ENCODE data around the gene SPATS2L.

The SPATS2L gene

DNA sequence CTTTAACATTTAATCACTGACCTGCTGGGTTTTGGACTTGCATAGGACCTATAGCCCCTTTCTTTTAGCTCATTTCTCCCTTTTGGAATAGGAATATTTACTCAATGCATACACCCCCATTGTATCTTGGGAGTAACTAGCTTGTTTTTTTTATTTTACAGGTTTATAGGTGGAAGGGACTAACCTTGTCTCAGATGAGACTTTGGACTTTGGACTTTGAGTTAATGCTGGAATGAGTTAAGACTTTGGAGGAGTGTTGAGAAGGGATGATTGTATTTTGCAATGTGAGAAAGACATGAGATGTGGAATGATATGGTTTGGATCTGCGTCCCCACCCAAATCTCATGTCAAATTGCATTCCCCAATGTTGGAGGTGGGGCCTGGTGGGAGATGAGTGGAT lies 43.2 kb upstream of the SPATS2L start:
- H3K4me3 ChIP-seq (ENCODE audit: low read depth, low read length): no peak overlapping the region
- TF ChIP-seq, protein P1, sequence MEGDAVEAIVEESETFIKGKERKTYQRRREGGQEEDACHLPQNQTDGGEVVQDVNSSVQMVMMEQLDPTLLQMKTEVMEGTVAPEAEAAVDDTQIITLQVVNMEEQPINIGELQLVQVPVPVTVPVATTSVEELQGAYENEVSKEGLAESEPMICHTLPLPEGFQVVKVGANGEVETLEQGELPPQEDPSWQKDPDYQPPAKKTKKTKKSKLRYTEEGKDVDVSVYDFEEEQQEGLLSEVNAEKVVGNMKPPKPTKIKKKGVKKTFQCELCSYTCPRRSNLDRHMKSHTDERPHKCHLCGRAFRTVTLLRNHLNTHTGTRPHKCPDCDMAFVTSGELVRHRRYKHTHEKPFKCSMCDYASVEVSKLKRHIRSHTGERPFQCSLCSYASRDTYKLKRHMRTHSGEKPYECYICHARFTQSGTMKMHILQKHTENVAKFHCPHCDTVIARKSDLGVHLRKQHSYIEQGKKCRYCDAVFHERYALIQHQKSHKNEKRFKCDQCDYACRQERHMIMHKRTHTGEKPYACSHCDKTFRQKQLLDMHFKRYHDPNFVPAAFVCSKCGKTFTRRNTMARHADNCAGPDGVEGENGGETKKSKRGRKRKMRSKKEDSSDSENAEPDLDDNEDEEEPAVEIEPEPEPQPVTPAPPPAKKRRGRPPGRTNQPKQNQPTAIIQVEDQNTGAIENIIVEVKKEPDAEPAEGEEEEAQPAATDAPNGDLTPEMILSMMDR (IDR thresholded peaks at IDR 0.05; ENCODE audit: low read depth, low read length, missing control alignments): no peak
- no peak for DNase-seq (ENCODE audit: low read depth)
- in situ Hi-C loops (cut with HindIII; ENCODE audit: low sequenced_read_pairs): no loop called here

DNA sequence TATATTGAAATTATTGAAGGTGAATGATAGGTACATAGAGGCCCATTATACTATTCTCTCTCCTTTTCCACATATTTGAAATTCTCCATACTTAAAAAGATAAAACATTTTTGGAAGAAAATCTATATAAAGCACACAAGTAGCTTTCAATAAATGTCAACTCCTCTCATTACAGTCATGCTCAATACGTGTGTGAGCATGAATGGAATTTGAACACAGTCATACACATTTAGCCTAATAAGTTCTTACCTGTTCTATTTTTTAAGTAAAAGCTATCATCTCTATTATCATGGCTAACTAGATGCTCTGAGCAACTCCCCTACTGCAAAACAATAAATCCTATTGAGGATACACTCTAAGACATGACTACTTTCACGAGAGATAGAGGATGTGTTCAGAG lies 41.9 kb upstream of the SPATS2L start:
- no peak overlapping the region for H3K4me3 ChIP-seq (ENCODE audit: low read depth, low read length)
- TF ChIP-seq, protein P1 (IDR thresholded peaks at IDR 0.05; ENCODE audit: low read depth, low read length, missing control alignments): no peak
- in situ Hi-C loops (cut with HindIII; ENCODE audit: low sequenced_read_pairs): no loop called here

DNA sequence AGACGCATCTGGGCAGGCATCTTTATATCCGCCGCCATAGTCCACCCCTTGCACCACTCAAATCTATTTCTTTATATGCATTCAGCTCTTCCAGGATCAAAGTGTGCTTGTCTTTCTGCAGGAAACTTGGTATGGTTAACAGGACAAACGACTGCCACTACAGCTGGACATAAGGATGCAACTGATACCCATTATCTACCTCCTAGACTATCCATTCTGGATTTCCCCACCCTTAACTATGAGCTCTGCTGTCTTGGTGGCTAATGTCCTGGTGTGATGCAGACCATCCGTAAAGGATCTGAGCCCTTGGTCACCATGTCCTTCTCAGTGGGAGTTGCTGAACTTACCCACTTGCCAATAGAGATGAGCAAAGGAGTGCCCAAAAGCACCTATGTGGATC lies 40.1 kb upstream of the SPATS2L start:
- in situ Hi-C loops (cut with HindIII; ENCODE audit: low sequenced_read_pairs): no loop called here
- TF ChIP-seq, protein P1 (IDR thresholded peaks at IDR 0.05; ENCODE audit: low read depth, low read length, missing control alignments): no peak
- no peak for DNase-seq (ENCODE audit: low read depth)
- no peak overlapping the region for H3K4me3 ChIP-seq (ENCODE audit: low read depth, low read length)

More for the DNA sequence above, 41.9 kb upstream of the SPATS2L start:
- DNase-seq (ENCODE audit: low read depth): no peak

DNA sequence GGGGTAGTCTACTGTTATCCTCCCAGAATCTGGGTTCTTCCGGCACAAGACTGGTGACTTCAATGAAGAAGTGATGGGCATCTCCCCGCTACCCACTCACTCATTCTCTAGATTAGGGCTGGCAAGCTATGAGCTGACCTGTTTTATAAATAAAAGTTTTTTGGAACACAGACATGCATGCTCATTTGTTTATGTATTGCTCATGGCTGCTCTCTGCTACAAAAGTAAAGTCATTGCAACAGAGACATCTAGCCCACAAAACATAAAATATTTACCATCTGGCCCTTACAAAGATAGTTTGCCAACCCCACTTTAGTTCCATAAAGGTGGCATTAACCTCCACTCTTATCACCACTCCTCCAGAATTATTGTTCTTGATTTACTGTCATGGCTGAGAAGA lies 39.1 kb upstream of the SPATS2L start:
- TF ChIP-seq, protein P1 (IDR thresholded peaks at IDR 0.05; ENCODE audit: low read depth, low read length, missing control alignments): no peak
- no peak overlapping the region for H3K4me3 ChIP-seq (ENCODE audit: low read depth, low read length)
- in situ Hi-C loops (cut with HindIII; ENCODE audit: low sequenced_read_pairs): no loop called here
- no peak for DNase-seq (ENCODE audit: low read depth)

DNA sequence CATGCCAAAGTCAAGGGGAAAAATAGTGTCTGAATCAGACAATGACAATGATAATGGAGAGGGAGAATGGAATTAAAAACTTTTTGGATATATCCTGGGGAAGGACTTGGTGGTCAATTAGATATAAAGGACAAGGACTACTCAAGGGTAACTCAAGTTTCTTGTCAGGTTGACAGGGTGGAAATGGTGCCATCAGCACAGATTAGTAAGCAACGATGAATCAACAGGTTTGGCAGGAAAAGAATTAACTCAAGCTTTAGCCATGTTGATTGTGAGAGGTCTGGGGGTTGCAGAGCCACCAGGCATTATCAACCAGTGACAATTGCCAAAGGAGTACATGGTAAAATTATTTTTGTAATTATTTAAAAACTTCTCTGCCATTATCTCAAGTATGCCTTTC lies 35.8 kb upstream of the SPATS2L start:
- no peak overlapping the region for H3K4me3 ChIP-seq (ENCODE audit: low read depth, low read length)
- in situ Hi-C loops (cut with HindIII; ENCODE audit: low sequenced_read_pairs): no loop called here
- DNase-seq (ENCODE audit: low read depth): no peak
- TF ChIP-seq, protein P1 (IDR thresholded peaks at IDR 0.05; ENCODE audit: low read depth, low read length, missing control alignments): no peak

DNA sequence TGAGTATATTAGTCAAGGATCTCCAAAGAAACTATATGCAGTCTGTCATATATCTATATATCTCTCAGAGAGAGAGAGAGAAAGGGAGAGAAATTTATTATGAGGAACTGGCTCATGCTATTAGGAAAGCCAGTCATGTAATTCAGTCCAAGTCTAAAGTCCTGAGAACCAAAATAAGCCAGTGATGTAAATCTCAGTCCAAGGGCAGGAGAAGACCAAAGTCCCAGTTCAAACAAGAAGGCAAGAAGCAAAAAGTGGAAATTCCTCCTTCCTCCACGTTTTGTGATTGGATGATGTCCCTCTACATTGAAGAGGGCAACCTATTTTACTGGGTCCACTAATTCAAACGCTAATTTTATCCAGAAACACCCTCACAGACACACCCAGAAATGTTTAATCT lies 34.2 kb upstream of the SPATS2L start:
- no peak for DNase-seq (ENCODE audit: low read depth)
- in situ Hi-C loops (cut with HindIII; ENCODE audit: low sequenced_read_pairs): no loop called here
- TF ChIP-seq, protein P1 (IDR thresholded peaks at IDR 0.05; ENCODE audit: low read depth, low read length, missing control alignments): no peak
- H3K4me3 ChIP-seq (ENCODE audit: low read depth, low read length): no peak overlapping the region

Data from astrocyte of the cerebellum (primary cell).